ENCODE data around the gene RC3H1.

DNA sequence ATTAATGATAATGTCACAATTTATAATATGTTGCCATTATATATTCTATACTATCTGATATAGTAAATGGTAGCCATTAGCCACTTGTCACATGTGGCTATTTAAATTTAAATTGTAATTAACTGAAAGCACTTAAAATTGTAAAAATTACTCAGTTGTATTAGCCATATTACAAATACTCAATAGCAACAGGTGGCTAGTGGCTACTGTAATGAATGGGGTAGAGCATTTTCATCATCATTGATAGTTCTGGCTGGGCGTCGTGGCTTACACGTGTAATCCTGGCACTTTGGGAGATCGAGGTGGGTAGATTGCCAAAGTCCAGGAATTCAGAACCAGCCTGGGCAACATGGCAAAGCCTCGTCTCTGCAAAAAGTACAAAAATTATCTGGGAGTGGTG, 137.5 kb downstream of the RC3H1 start:
- TF ChIP-seq CTCF (IDR thresholded peaks at IDR 0.05) (no peak), POLR2A (IDR thresholded peaks at IDR 0.05) (no peak), POLR2AphosphoS5 (IDR thresholded peaks at IDR 0.05) (no peak)
